Fibroblast of pulmonary artery (primary cell): ENCODE measurements around the gene GNB1.

Source experiments
- DNase-seq: peaks from one replicate; pipeline ENCODE4 v3.0.0-alpha.2; 2010; ENCODE audit warnings: low read depth
- H3K4me3 ChIP-seq: replicated peaks from 2 replicates; pipeline ENCODE4 v1.5.1; 2011; ENCODE audit warnings: low read depth, mild to moderate bottlenecking, control low read depth, low read length, moderate library complexity
- TF ChIP-seq, protein P1 (sequence below): IDR thresholded peaks from 2 replicates; pipeline ENCODE4 v1.5.1; 2011; ENCODE audit warnings: mild to moderate bottlenecking, control low read depth, low read length, inconsistent platforms; ENCODE audit errors: missing control alignments

The GNB1 gene

GRCh38 chr1:1771096-1771495 is 119.8 kb downstream of the GNB1 start:
- TF ChIP-seq, protein P1, sequence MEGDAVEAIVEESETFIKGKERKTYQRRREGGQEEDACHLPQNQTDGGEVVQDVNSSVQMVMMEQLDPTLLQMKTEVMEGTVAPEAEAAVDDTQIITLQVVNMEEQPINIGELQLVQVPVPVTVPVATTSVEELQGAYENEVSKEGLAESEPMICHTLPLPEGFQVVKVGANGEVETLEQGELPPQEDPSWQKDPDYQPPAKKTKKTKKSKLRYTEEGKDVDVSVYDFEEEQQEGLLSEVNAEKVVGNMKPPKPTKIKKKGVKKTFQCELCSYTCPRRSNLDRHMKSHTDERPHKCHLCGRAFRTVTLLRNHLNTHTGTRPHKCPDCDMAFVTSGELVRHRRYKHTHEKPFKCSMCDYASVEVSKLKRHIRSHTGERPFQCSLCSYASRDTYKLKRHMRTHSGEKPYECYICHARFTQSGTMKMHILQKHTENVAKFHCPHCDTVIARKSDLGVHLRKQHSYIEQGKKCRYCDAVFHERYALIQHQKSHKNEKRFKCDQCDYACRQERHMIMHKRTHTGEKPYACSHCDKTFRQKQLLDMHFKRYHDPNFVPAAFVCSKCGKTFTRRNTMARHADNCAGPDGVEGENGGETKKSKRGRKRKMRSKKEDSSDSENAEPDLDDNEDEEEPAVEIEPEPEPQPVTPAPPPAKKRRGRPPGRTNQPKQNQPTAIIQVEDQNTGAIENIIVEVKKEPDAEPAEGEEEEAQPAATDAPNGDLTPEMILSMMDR, result no peak
- no peak overlapping the region for H3K4me3 ChIP-seq
- no peak for DNase-seq

GRCh38 chr1:1770102-1770501 is 120.8 kb downstream of the GNB1 start:
- H3K4me3 ChIP-seq, result no peak overlapping the region
- DNase-seq, result no peak
- TF ChIP-seq, protein P1, result no peak

GRCh38 chr1:1768249-1768992 is 122.5 kb downstream of the GNB1 start:
- TF ChIP-seq, protein P1, result no peak
- H3K4me3 ChIP-seq, result no peak overlapping the region
- no peak for DNase-seq

DNA sequence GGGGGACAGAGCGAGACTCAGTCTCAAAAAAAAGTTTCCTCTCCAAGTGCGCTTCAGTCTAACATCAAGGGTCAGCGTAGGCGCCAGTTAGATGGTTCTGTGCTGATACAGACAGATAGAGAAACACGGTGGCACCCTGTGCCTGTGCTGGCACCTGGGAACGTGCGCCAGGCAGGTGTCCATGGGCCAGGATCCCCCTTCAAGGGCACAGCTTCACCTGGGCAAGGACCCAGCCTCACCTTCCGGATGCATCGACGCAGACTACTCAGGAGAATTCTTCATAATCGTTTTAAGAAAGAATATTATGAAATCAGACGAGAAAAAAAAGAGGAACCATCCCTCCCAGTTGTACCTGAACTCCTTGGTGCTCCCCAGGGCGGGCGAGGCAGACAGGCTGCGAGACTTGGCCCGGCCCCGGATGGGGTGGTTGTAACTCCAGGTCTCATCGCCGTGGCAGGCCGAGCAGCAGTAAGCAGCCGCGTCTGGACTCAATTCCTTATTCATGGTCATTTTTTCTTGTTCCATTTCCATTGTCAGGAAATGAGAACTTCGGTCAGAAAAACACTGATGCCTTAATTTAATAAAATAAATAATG is 125.9 kb downstream of the GNB1 start:
- H3K4me3 ChIP-seq, result no peak overlapping the region
- no peak for DNase-seq
- TF ChIP-seq, protein P1, result no peak

DNA sequence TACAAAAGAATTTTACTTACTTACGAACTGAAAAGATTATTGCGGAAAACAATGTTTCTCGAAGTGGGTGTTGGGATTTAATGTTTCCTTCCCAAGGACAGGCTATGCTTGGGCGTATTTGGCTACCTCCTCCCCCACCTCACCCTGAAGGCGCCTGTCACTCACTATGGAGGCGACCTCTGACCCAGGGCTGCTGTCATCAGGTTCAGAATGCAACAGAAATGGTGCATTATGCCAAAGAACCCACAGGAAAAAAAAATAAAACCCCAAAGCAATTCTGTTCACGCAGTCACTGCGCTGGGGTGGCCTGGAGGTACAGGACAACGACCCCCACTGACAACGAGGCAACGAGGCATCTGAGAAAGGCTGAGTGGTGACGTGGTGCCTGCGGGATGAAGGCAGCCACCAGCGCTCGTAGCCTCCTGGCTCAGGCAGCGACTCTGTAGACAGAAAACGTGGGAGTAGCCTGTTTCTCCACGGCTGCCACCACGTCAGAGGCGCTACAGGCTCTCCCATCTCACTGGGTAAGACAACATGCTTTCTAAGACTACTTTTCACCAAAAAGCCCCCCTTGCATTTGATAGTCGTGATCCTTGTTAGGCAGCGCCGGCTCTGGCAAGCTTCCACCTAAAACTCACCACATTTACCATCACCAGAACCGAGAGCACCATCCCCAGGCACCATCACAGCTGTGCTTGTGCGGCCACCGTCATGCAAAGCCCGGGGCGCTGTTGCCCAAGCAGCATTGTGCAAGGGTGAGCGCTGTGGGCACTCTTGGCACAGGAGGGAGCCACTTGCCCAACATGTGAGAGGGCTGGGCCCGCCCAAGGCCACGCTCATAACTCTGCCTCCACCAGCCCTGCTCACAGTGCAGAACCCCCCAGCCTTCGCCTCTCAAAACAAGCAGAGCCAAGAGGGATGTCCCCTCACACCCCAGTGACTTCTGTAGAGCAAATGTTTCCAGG is 126.9 kb downstream of the GNB1 start:
- H3K4me3 ChIP-seq, result no peak overlapping the region

More for the DNA sequence above, 126.9 kb downstream of the GNB1 start:
- TF ChIP-seq, protein P1, result no peak
- DNase-seq, result peak; percentile 42
